H7 (cell line): ENCODE measurements around the gene MAB21L4. TPM values are rescaled to one million over a fixed set of nuclear protein-coding genes. Genes with fewer than 3 reads are reported as not detected.

Source experiments
- DNase-seq: peaks from one replicate; pipeline ENCODE4 v3.0.0; 2012
- H3K27me3 ChIP-seq: 2 replicates; pipeline ENCODE4 v1.6.0; 2011; ENCODE audit warnings: mild to moderate bottlenecking, low read length; ENCODE audit not compliant: control insufficient read depth, insufficient read depth
- H3K36me3 ChIP-seq: replicated peaks from 2 replicates; pipeline ENCODE4 v1.5.1; 2011; ENCODE audit warnings: low read length; ENCODE audit not compliant: control insufficient read depth, insufficient read depth
- H3K4me3 ChIP-seq: 2 replicates; pipeline ENCODE4 v1.5.1; 2011; ENCODE audit warnings: low read depth, mild to moderate bottlenecking, control low read depth, low read length, moderate library complexity; ENCODE audit not compliant: insufficient read depth
- total RNA-seq: library from RNA; depleted of rRNA; stranded (reverse); fragments of >200 nt; shearing (Covaris generic); gene quantifications from 2 replicates; pipeline ENCODE4 v1.2.3, GENCODE V29; 2014

Gene MAB21L4
- total RNA-seq, 1 experiment from 2014 or later: not detected

DNA sequence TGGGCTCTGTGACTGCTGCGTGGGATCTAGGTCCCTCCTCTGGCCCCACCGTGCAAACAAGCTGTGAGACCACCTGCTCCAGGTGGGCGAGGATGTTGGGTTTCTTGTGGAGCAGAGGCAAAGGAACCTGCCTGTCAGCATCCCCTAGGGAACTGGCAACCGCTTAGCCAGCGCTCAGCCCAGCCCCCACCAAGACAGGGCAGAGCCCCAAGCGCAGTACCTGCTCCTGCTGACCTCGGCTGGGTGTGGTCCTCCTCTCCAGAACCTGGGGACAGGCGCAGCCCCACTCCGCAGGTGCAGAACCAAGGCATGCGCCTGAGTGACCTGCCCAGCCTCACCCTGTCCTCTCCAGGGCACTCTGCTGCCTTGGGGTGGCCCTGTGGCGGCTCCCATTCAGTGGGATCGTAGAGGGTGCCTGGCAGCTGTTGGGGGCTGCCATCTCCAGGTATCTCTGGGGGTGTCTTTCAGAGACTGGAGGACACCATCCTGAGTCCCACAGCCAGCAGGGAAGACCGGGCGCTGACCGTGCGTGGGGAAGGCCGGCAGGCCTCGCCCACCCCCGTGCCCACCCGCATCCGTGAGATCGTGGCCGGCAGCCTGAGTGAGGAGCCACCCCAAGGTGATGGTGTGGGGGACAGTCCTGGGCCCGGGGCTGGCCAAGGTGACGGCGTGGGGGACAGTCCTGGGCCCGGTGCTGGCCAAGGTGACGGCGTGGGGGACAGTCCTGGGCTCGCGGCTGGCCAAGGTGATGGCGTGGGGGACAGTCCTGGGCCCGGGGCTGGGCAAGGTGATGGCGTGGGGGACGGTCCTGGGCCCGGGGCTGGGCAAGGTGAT lies 22.5 kb upstream of the MAB21L4 start:
- peaks cover 8% of the 10 kb centered on the region for H3K27me3 ChIP-seq
- H3K4me3 ChIP-seq: no peak overlapping the region
- H3K36me3 ChIP-seq: no peaks in the 10 kb centered on the region
- DNase-seq: peak; percentile 55

DNA sequence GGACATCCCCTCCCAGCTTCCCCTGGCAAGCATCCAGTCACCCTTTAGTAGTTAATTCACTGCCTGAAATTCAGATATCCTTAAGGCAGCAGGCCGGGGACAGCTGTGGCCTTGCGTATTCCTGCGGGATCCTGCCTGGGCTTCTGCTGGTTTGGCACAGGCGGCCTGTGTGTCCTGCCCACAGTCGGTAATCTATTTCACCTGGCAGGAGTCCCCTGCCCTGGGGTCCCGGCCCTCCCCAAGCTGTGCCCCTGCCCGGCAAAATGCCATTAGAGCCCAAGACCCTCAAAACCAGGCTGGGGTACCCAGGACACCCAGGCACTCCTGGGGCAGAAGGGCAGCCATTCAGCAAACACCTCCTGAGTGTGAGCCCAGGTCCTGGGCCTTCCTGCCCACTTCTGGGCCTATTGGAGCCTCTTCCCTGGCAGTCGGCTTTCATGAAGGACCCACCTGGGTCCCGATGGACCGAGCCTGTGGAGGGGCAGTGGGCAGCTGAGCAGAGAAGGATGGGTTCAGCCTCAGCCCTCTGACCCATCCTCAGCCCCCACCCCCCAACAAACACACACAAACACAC lies 21.8 kb upstream of the MAB21L4 start:
- Histone ChIP-seq H3K36me3 (no peaks in the 10 kb centered on the region), H3K4me3 (no peak overlapping the region), H3K27me3 (peaks cover 8% of the 10 kb centered on the region)
- peak; percentile 46 for DNase-seq

DNA sequence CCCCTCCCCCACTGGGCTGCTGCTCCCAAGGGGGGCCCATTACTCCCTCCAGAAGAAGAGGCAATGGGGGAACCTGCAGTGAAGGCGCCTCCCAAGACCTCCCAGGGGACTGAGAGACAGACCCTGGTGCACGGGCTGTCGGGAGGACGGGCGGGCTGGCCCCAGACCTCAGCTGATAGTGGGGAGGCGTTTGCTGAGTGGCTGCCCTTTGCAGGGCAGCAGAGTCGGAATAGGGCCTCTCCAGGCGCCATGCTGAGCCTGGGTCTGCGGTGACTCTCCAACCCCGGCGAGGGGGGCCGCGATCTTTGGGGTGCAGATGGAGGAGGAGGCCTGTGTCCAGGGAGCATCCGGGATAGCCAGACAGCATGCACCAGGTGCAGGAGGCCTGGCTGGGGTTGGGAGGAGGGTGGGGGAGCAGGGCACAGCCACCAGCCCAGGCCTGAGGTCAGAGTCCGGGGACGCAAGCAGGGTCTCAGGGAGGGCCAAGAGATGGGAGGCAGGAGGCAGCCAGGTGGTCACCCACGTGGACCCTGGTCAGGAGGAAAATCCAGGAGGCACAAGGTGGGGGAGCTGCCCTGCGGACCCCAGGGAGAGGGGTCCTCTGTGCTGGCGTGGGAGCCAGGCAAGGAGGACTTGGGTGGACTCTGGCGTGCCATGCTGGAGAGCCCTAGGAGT lies 21.2 kb upstream of the MAB21L4 start:
- DNase-seq: peak; percentile 80
- peaks cover 8% of the 10 kb centered on the region for H3K27me3 ChIP-seq
- H3K36me3 ChIP-seq: no peaks in the 10 kb centered on the region
- no peak overlapping the region; the same call in 1 of the 2 replicates for H3K4me3 ChIP-seq

DNA sequence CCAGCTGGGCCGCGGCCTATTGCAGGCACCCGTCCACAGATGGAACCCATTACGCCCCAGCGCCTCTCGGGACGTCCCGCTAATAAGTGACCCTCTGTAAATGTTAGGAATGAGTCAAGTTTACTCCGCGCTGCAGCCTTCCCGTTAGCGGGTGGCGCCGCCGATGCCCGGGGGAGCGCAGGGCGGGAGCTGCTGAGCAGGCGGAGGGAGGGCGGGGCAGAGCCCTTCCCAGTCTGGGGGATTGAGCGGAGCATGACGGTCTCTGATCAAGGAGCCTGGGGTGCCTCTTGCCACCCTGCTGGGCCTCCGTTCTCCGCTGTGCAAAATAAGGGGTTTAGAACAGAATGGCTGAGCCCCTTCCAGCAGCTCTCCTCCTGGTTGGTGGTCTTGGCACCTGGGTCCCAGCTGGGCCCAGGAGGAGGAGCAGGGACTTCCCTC lies 20.6 kb upstream of the MAB21L4 start:
- Histone ChIP-seq H3K36me3 (no peaks in the 10 kb centered on the region), H3K27me3 (peaks cover 8% of the 10 kb centered on the region), H3K4me3 (peak overlapping the region; percentile 31)
- peak; percentile 94 for DNase-seq

DNA sequence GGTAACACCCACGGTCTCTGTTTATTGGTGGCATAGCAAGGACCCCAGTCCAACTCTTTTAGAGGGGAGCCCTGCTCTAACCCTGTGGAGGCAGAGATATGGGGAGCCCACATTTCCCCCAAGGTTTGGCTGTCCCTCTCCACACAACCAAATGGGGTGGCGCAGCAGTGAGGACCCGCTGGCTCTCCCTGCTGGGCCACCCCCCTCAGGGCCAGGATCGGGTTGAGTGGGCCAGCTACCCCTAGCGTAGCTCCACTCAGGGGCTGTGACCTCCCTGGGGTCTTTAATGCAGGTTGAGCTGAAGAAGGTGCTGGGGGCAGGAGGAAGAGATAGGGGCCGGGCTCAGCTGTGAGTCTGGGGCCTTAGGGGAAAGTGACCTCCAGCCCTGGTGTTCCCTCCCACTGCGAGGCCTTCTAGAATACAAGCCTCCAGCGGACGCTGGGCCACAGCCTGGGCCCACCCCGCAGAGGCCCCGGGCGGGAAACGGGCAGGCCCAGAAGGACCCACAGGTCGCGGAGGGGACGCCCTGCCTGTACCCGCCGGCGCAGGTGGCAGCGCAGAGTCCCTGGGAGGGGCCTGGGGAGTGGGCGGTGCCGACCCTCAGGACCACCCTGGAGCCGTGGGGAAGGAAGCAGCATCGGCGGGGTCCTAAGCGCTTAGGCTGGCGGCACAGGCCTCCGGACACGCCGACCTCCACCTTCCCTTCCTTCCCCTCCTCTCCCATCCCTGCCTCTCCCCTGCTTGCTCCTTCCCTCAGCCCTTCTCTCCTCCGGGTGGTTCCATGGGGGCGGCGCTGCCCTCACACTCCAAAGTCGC lies 19.8 kb upstream of the MAB21L4 start:
- DNase-seq: peak; percentile 88
- peak overlapping the region; percentile 38 for H3K4me3 ChIP-seq
- H3K27me3 ChIP-seq: peaks cover 8% of the 10 kb centered on the region
- no peaks in the 10 kb centered on the region for H3K36me3 ChIP-seq

DNA sequence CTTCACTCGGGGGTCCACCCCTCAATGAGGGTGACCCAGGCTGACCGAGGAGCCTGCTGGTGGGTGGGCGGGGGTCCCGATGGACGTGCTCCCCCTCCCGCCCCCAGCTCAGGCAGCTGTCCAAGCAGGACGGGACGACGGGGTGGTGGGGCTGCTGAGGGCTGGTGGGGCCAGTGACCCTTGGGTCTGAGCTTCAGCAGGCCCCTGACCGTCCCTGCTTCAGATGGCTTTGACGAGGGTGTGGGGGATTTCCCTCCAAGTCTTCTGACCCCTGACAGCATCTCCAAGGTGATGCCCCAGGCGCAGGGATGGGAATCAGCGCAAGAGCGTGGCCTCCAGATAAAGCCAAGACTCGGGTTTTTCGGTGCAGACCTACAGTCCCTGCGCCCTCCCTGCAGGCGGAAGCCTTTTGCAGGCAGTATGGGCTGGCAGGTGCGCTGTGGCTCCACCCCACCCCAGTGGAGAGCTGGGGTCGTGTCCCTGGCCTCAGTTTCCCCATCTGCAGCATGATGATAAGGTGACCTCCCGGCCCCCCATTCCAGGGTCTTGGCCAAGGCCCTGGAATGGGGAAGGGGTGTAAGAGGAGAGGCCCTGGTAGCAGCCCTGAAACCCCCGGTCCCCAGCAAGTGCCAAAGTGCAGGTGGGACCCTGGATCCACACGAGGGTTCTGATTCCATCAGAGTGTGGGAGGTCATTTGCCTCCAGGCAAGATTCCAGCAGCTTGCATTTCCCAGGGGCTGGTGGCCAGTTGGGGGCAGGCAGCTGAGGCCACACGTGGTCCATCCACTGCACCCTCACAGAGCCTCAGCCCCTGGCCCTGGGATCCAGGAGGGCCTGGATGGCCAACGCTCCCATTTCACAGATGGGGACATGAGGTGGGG lies 18.9 kb upstream of the MAB21L4 start:
- peaks cover 8% of the 10 kb centered on the region for H3K27me3 ChIP-seq
- H3K36me3 ChIP-seq: no peaks in the 10 kb centered on the region
- peak; percentile 71 for DNase-seq

DNA sequence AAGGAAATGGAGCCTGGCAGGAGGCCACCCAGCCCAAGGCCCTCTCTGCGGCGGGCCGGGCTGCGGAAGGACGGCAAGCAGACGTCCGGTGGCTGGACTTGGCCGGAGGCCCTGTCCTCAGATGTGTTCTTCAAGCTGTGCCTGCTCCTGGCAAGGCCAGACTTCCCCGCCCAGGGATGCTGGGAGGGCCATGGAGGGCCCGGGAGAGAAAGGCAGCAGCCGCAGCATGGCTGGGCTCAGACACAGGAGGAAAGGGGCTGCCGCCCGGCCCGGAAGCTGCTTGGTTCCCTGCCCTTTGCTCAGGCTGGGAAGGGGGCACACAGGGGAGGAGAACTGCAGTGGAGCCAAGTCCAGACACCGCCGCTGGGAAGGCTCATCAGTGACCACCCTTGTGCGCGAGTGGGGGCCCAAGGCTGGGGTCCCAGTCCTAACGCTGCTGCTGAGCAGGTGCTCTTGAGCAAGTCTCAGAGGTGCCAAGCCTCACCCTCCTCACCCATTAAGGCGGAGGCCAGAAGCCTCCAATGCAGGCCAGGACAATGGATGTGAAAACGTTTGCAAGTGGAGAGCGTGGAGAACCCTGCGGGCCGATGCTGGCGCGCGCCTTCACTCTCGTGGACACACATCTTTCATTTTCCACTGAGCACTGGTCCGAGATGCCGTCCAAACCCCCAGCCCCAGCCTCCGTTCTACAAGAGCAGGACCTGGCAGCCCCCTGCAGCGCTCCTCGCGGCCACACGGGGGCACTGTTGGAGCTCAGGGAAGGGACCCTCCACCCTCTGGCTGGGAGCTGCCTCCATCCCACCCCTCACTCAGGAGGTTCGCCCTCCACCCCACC lies 18.1 kb upstream of the MAB21L4 start:
- peak; percentile 99 for DNase-seq
- Histone ChIP-seq H3K27me3 (peaks cover 8% of the 10 kb centered on the region), H3K4me3 (no peak overlapping the region), H3K36me3 (no peaks in the 10 kb centered on the region)

More for the DNA sequence above, 18.9 kb upstream of the MAB21L4 start:
- no peak overlapping the region for H3K4me3 ChIP-seq

DNA sequence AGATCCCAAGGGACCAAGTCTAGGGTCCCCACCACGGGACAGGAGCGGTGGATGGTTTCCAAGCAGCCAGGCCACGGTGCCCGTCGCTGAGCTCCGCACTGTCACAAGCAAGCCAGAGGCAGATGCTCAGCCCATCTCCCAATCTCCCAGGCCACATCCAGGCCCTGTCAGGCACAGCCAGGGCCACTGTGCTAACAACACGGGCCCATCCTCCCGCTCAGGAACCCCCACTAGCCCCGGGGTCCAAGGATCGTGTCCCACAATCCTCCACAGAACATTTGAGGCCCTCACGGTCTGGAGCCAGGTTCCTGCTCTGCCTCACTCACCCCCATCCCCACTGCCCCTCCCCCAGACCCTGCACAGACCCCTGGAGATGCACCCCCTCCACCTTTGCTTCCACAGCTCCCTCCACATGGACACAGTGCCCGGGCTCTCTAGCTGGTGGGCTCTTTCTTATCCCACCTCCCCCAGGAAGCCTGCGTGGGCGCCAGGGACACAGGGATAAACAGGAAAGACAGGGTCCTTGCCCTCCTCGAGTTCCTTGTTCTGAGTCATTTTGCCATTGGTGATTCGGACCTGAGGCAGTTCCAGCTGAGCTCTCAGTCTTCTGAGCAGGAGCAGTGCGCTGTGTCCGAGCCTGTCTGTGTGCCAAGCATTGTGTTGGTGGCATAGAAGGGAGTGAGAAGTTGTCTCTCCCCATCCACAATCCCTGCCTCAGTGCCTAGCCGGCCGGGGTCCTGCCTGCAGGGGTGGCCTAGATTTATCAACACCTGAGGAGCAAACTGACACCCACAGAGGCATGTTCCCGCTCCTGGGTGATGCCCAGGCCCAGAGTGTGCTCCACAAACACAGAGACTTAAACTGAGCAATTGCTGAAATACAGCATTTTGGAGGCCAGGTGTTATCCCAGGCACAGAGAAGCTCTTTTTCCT lies 17.2 kb upstream of the MAB21L4 start:
- Histone ChIP-seq H3K27me3 (peaks cover 8% of the 10 kb centered on the region), H3K4me3 (no peak overlapping the region), H3K36me3 (no peaks in the 10 kb centered on the region)
- no peak for DNase-seq

DNA sequence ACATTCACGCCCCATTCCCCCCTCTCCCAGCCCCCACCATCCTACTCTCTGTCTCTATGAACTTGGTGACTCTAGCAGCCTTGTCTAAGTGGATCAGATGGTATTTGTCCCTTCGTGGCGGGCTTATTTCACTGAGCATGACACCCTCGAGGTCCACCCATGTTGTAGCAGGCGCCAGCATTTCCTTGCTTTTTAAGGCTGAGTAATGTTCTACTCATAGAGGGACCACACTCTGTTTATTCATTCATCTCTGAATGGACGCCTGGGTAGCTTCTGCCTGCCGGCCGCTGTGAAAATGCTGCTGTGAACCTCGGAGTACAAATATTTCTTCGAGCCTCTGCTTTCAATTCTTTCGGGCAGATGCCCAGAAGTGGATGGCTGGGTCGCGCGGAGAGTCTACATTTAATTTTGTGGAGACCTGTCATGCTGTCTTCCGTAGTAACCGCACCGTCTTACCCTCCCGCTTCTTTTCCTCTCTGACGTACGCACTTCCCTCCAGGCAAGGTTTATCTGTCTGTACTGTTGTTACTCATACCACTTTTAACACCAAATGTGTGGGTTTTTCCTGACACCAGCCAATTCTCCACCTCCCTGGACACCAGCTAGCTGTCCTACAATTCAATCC lies 15.8 kb upstream of the MAB21L4 start:
- H3K27me3 ChIP-seq: peaks cover 8% of the 10 kb centered on the region

DNA sequence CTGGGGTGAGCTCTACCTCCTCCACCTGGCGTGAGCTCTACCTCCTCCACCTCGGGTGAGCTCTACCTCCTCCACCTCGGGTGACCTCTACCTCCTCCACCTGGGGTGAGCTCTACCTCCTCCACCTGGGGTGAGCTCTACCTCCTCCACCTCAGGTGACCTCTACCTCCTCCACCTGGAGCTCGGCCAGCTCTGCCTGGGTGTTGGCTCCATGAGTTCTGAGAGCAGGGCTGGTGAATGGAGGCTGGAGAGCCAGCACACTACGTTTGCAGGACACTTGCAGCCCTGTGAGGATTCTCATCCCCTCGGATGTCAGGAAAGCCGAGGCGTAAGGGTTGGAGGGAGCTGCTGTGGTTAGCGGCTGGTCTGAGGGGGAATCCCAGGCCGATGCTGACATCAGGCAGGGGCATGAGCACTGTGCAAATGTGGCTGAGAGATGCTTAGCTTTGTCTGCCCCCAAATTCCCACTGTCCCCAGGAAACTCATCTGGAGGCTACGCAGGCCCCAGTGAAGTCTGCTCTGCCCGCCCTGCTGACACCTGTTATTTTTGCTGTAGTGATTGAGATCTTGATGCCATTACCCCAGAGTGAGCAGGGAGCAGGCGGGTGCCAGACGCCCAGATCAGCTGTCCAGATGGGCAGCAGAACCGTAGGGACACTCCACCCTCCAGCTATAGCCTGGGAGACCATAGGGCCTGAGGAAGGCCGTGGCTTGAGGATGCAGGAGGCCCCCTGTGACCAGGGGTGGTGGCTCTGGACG lies 13.4 kb upstream of the MAB21L4 start:
- no peaks in the 10 kb centered on the region for H3K36me3 ChIP-seq
- DNase-seq: no peak
- no peak overlapping the region for H3K4me3 ChIP-seq
- no peaks in the 10 kb centered on the region; the same call in 1 of the 2 replicates for H3K27me3 ChIP-seq

More for the DNA sequence above, 15.8 kb upstream of the MAB21L4 start:
- no peak for DNase-seq
- no peak overlapping the region for H3K4me3 ChIP-seq
- no peaks in the 10 kb centered on the region for H3K36me3 ChIP-seq

DNA sequence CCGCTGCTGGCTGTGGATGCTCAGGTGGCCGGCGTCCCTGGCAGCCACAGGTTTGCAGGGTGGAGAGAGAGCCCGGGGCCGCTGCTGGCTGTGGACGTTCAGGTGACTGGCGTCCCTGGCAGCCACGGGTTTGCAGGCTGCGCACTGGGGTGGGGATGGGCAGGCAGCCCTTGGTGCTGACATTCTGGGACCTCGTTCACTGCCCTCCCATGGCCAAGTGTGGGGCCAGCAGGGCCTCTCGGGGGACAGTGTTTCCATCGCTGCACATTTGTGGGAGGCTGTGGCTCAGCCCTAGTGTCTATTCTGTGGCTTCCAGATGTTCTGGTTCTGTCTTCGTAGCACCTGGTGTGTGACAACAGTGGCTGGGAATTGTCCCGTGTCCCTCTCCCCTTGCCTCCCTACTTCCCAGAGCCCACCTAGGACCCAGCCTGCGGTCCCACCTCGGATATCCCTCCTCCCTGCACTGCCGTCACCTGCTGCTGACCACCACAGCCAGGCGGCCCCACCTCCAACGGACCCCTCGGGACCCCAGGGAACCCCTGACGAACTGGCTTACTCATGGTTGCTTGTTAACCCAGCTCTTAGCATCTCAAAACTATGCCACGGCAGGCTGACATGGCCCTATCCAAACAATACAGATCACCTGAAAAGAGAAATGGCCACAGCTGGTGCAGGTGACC lies 11.1 kb upstream of the MAB21L4 start:
- Histone ChIP-seq H3K4me3 (no peak overlapping the region), H3K27me3 (no peaks in the 10 kb centered on the region; the same call in 1 of the 2 replicates), H3K36me3 (no peaks in the 10 kb centered on the region)
- DNase-seq: no peak
